H9 (cell line): Measurements from ENCODE around the gene PDZD7. TPM values are rescaled to one million over a fixed set of nuclear protein-coding genes. Genes with fewer than 3 reads are reported as not detected.

Experiments
- DNase-seq: peaks from one replicate; pipeline ENCODE4 v3.0.0-alpha.2; 2017
- H2AFZ ChIP-seq: one replicate; pipeline ENCODE4 v1.6.1; 2013; ENCODE audit warnings: mild to moderate bottlenecking, low read length, control low read depth, moderate library complexity
- H2AK5ac ChIP-seq: 2 replicates; pipeline ENCODE4 v1.6.1; 2013; ENCODE audit warnings: low read length, control low read depth, mixed read lengths; ENCODE audit not compliant: insufficient read length
- H2BK120ac ChIP-seq: one replicate; pipeline ENCODE4 v1.6.1; 2013; ENCODE audit warnings: low read depth, mild to moderate bottlenecking, low read length, control low read depth, inconsistent platforms; ENCODE audit not compliant: poor library complexity, severe bottlenecking
- H2BK12ac ChIP-seq: 2 replicates; pipeline ENCODE4 v1.6.1; 2013; ENCODE audit warnings: low read length, control low read depth, mixed read lengths, low read depth; ENCODE audit not compliant: insufficient read length
- H2BK15ac ChIP-seq: 2 replicates; pipeline ENCODE4 v1.6.1; 2013; ENCODE audit warnings: low read depth, low read length, control low read depth
- H2BK20ac ChIP-seq: one replicate; pipeline ENCODE4 v1.6.1; 2013; ENCODE audit warnings: low read depth, mild to moderate bottlenecking, low read length, control low read depth, inconsistent platforms; ENCODE audit not compliant: poor library complexity, severe bottlenecking
- H2BK5ac ChIP-seq: 2 replicates; pipeline ENCODE4 v1.6.1; 2013; ENCODE audit warnings: low read length, control low read depth, mixed read lengths; ENCODE audit not compliant: insufficient read length
- H3K14ac ChIP-seq: 2 replicates; pipeline ENCODE4 v1.6.1; 2013; ENCODE audit warnings: low read length, control low read depth; ENCODE audit not compliant: insufficient read depth
- H3K18ac ChIP-seq: 2 replicates; pipeline ENCODE4 v1.6.1; 2013; ENCODE audit warnings: low read depth, mild to moderate bottlenecking, mixed read lengths, low read length, control low read depth; ENCODE audit not compliant: insufficient read length
- H3K23ac ChIP-seq: 2 replicates; pipeline ENCODE4 v1.6.1; 2013; ENCODE audit warnings: low read length, control low read depth, mixed read lengths, low read depth; ENCODE audit not compliant: insufficient read length
- H3K23me2 ChIP-seq: 2 replicates; pipeline ENCODE4 v1.6.1; 2013; ENCODE audit warnings: low read depth, mild to moderate bottlenecking, mixed read lengths, low read length, control low read depth; ENCODE audit not compliant: insufficient read length, poor library complexity, severe bottlenecking
- H3K27ac ChIP-seq: 2 replicates; pipeline ENCODE4 v1.5.1; 2013; ENCODE audit warnings: low read length, control low read depth, mixed read lengths, low read depth; ENCODE audit not compliant: insufficient read length
- H3K27me3 ChIP-seq: 2 replicates; pipeline ENCODE4 v1.6.1; 2013; ENCODE audit warnings: low read length, control low read depth, inconsistent platforms; ENCODE audit not compliant: insufficient read depth
- H3K4ac ChIP-seq: 2 replicates; pipeline ENCODE4 v1.6.1; 2013; ENCODE audit warnings: low read depth, mild to moderate bottlenecking, control low read depth, inconsistent platforms, low read length, moderate library complexity
- H3K4me1 ChIP-seq: 2 replicates; pipeline ENCODE4 v1.6.1; 2013; ENCODE audit warnings: low read length, control low read depth, inconsistent platforms; ENCODE audit not compliant: insufficient read depth
- H3K4me2 ChIP-seq: 2 replicates; pipeline ENCODE4 v1.6.1; 2013; ENCODE audit warnings: low read length, control low read depth, mixed read lengths; ENCODE audit not compliant: insufficient read length, insufficient read depth
- H3K56ac ChIP-seq: 2 replicates; pipeline ENCODE4 v1.6.1; 2013; ENCODE audit warnings: low read depth, mild to moderate bottlenecking, mixed read lengths, low read length, control low read depth; ENCODE audit not compliant: insufficient read length
- H3K79me1 ChIP-seq: 2 replicates; pipeline ENCODE4 v1.6.1; 2013; ENCODE audit warnings: low read depth, mild to moderate bottlenecking, moderate library complexity, low read length, control low read depth, inconsistent platforms; ENCODE audit not compliant: insufficient read depth, poor library complexity, severe bottlenecking
- H3K79me2 ChIP-seq: 2 replicates; pipeline ENCODE4 v1.6.1; 2013; ENCODE audit warnings: low read length, control low read depth, inconsistent platforms; ENCODE audit not compliant: insufficient read depth
- H3K9ac ChIP-seq: 2 replicates; pipeline ENCODE4 v1.6.1; 2013; ENCODE audit warnings: low read length, control low read depth, mixed read lengths; ENCODE audit not compliant: insufficient read length; ENCODE audit errors: extremely low read depth
- H3K9me3 ChIP-seq: one replicate; pipeline ENCODE4 v1.6.1; 2013; ENCODE audit warnings: low read depth, low read length, inconsistent platforms; ENCODE audit not compliant: control insufficient read depth
- H3T11ph ChIP-seq: one replicate; pipeline ENCODE4 v1.6.1; 2013; ENCODE audit warnings: mild to moderate bottlenecking, low read length, control low read depth, inconsistent platforms
- H4K20me1 ChIP-seq: one replicate; pipeline ENCODE4 v1.6.1; 2013; ENCODE audit not compliant: control insufficient read depth, insufficient read length, insufficient read depth
- H4K5ac ChIP-seq: 2 replicates; pipeline ENCODE4 v1.6.1; 2013; ENCODE audit warnings: low read depth, mild to moderate bottlenecking, mixed read lengths, low read length, control low read depth; ENCODE audit not compliant: insufficient read length
- H4K8ac ChIP-seq: replicated peaks from 2 replicates; pipeline ENCODE4 v1.6.1; 2013; ENCODE audit warnings: low read length, control low read depth, mixed read lengths, low read depth; ENCODE audit not compliant: insufficient read length
- H4K91ac ChIP-seq: 2 replicates; pipeline ENCODE4 v1.6.1; 2013; ENCODE audit warnings: low read depth, mild to moderate bottlenecking, moderate library complexity, mixed read lengths, low read length, control low read depth; ENCODE audit not compliant: insufficient read length
- H3K27ac Mint-ChIP-seq, 3 experiments: 2 replicates in 2 of 3; 3 replicates in 1 of 3; pipeline ENCODE4 v1.8.0; 2020 to 2021; ENCODE audit warnings: mixed read lengths in 3 of 3, mild to moderate bottlenecking in 1 of 3, moderate library complexity in 1 of 3
- H3K27me3 Mint-ChIP-seq: 2 replicates; pipeline ENCODE4 v1.8.0; 2021; ENCODE audit warnings: low read depth, mild to moderate bottlenecking, moderate library complexity, mixed read lengths
- H3K36me3 Mint-ChIP-seq, 3 experiments: 2 replicates in 2 of 3; 3 replicates in 1 of 3; pipeline ENCODE4 v1.8.0; 2020 to 2021; ENCODE audit warnings: low read depth in 3 of 3, mixed read lengths in 3 of 3; ENCODE audit not compliant: insufficient read depth in 1 of 3
- H3K4me1 Mint-ChIP-seq, 2 experiments: 2 replicates each; pipeline ENCODE4 v1.8.0; 2020; ENCODE audit warnings: mixed read lengths in 2 of 2
- H3K4me3 Mint-ChIP-seq, 2 experiments: 2 replicates in 1 of 2; 3 replicates in 1 of 2; pipeline ENCODE4 v1.8.0; 2020 to 2021; ENCODE audit warnings: mild to moderate bottlenecking in 2 of 2, mixed read lengths in 2 of 2, moderate library complexity in 1 of 2
- H3K9me3 Mint-ChIP-seq, 2 experiments: 2 replicates in 1 of 2; 3 replicates in 1 of 2; pipeline ENCODE4 v1.8.0; 2020; ENCODE audit warnings: mild to moderate bottlenecking in 2 of 2, mixed read lengths in 2 of 2, moderate library complexity in 1 of 2
- CTCF ChIP-seq: fragments of 200-600 bp; sonication (generic); conservative IDR thresholded peaks from 3 replicates; pipeline ENCODE4 v1.8.0; 2021; ENCODE audit warnings: antibody characterized with exemption, mild to moderate bottlenecking
- WGBS: extraction: QIAGEN DNeasy Blood & Tissue Kit; methylation state at CpG from one replicate; pipeline ENCODE4 v1.1.7; 2013; ENCODE audit warnings: missing lambda C conversion rate, low lambda C conversion rate, mixed read lengths; ENCODE audit not compliant: insufficient read length; ENCODE audit errors: extremely low coverage; 5-methylcytosine and 5-hydroxymethylcytosine counted together
- total RNA-seq: library from RNA; stranded (reverse); gene quantifications from 2 replicates; pipeline ENCODE4 v1.2.1, GENCODE V29; 2021

Gene PDZD7
- total RNA-seq, 1 experiment from 2014 or later, result 2.0 TPM

- Histone ChIP-seq H2AK5ac (no peak overlapping the region), H3K56ac (no peak overlapping the region), H3K4me1 (no peaks in the 10 kb centered on the region), H2BK15ac (no peak overlapping the region), H3K23ac (no peak overlapping the region), H3K79me1 (no peaks in the 10 kb centered on the region), H4K8ac (no peak overlapping the region), H4K20me1 (no peaks in the 10 kb centered on the region), H2BK12ac (no peak overlapping the region), H2BK20ac (no peak overlapping the region), H2BK120ac (no peak overlapping the region), H3K4ac (no peak overlapping the region), H2AFZ (no peak overlapping the region), H4K5ac (no peak overlapping the region), H2BK5ac (no peak overlapping the region), H3K4me2 (no peak overlapping the region), H4K91ac (no peak overlapping the region), H3K9ac (no peak overlapping the region), H3K9me3 (no peaks in the 10 kb centered on the region), H3K27me3 (no peaks in the 10 kb centered on the region), H3K27ac (no peak overlapping the region), H3K23me2 (no peaks in the 10 kb centered on the region), H3K18ac (no peak overlapping the region), H3K14ac (no peak overlapping the region), H3T11ph (no peak overlapping the region), H3K79me2 (no peaks in the 10 kb centered on the region)
- H3K9me3 Mint-ChIP-seq, result no peaks in the 10 kb centered on the region; a peak in 1 of 5 replicates
- peaks cover 5 to 24% (median 21%) of the 10 kb centered on the region in 3 experiments; a peak in 6 of 7 replicates for H3K36me3 Mint-ChIP-seq
- no peak overlapping the region for H3K4me3 Mint-ChIP-seq
- H3K4me1 Mint-ChIP-seq, result peaks cover 4% of the 10 kb centered on the region in 2 experiments; a peak in 3 of 4 replicates
- H3K27me3 Mint-ChIP-seq, result no peaks in the 10 kb centered on the region; the same call in 1 of the 2 replicates
- no CpG with 5 or more reads among the region's 6 CpGs for WGBS
- no peak overlapping the region for H3K27ac Mint-ChIP-seq
- TF ChIP-seq CTCF, result no peak
- no peak for DNase-seq
These were observed 53.5 kb downstream of the PDZD7 start for GRCh38 chr10:100977436-100977835.
